H1 (cell line): ENCODE results near the gene ADGRD2. TPM values are rescaled to one million over a fixed set of nuclear protein-coding genes. Genes with fewer than 3 reads are reported as not detected.

Experiments used
- CTCF ChIA-PET: fragments of 300-600 bp; sonication (Branson Sonifier 250); formaldehyde crosslinking; loops from one replicate; lab custom pipeline; 2021; ENCODE audit not compliant: partially characterized antibody; lab: Charles Lee
- POLR2A ChIA-PET: fragments of 300-600 bp; sonication (Branson Sonifier 250); formaldehyde crosslinking; loops from one replicate; lab custom pipeline; 2021; ENCODE audit warnings: inconsistent platforms; ENCODE audit not compliant: partially characterized antibody; lab: Charles Lee
- DNase-seq, 2 experiments: peaks; one replicate each; pipeline versions ENCODE4 v3.0.0 to v3.0.0-alpha.2; 2010 to 2022; ENCODE audit warnings: low spot score in 2 of 2, low read depth in 1 of 2, mixed read lengths in 1 of 2
- FAIRE-seq: peaks from 2 replicates; lab custom pipeline; 2011; peaks lifted over from hg19 to GRCh38; lab: Jason Lieb, UNC
- H2AFZ ChIP-seq: 2 replicates; pipeline ENCODE4 v1.8.1; 2012; ENCODE audit warnings: low read length, inconsistent platforms
- H2AK5ac ChIP-seq: 2 replicates; pipeline ENCODE4 v1.6.1; 2013; ENCODE audit warnings: low read depth, low read length
- H2BK120ac ChIP-seq: replicated peaks from 2 replicates; pipeline ENCODE3; 2013; ENCODE audit warnings: low read depth, low read length, inconsistent platforms
- H2BK12ac ChIP-seq: 2 replicates; pipeline ENCODE4 v1.6.1; 2013; ENCODE audit warnings: low read depth, low read length
- H2BK15ac ChIP-seq: 2 replicates; pipeline ENCODE4 v1.6.1; 2013; ENCODE audit warnings: low read length
- H2BK20ac ChIP-seq: 2 replicates; pipeline ENCODE4 v1.6.1; 2013; ENCODE audit warnings: low read length
- H2BK5ac ChIP-seq: 2 replicates; pipeline ENCODE4 v1.6.1; 2013; ENCODE audit warnings: low read depth, low read length
- H3K14ac ChIP-seq: 2 replicates; pipeline ENCODE4 v1.6.1; 2013; ENCODE audit warnings: inconsistent platforms; ENCODE audit not compliant: insufficient read length
- H3K18ac ChIP-seq: 2 replicates; pipeline ENCODE4 v1.6.1; 2013; ENCODE audit warnings: low read length; ENCODE audit errors: extremely low read depth
- H3K23ac ChIP-seq: 2 replicates; pipeline ENCODE4 v1.6.1; 2013; ENCODE audit warnings: inconsistent platforms; ENCODE audit not compliant: insufficient read length
- H3K23me2 ChIP-seq: 2 replicates; pipeline ENCODE4 v1.6.1; 2013; ENCODE audit warnings: low read depth, low read length
- H3K27ac ChIP-seq: 2 replicates; pipeline ENCODE4 v1.6.1; 2011; ENCODE audit warnings: low read depth, low read length, inconsistent platforms
- H3K27me3 ChIP-seq, 4 experiments: replicated peaks in 1 of 4; 1 replicate in 1 of 4; 2 replicates in 3 of 4; pipeline versions ENCODE4 v1.6.1 to v1.8.1; 2011 to 2013; ENCODE audit warnings: low read length in 3 of 4, mild to moderate bottlenecking in 3 of 4, inconsistent platforms in 2 of 4, mixed read lengths in 2 of 4, moderate library complexity in 1 of 4; ENCODE audit not compliant: control insufficient read depth in 3 of 4, insufficient read depth in 3 of 4; ENCODE audit errors: extremely low read depth in 1 of 4
- H3K36me3 ChIP-seq, 4 experiments: 2 replicates each; pipeline versions ENCODE4 v1.6.1 to v1.8.1; 2011 to 2013; ENCODE audit warnings: mild to moderate bottlenecking in 4 of 4, low read length in 3 of 4, moderate library complexity in 2 of 4, control low read depth in 1 of 4, inconsistent platforms in 1 of 4; ENCODE audit not compliant: insufficient read depth in 4 of 4, control insufficient read depth in 2 of 4
- H3K4ac ChIP-seq: replicated peaks from 2 replicates; pipeline ENCODE3; 2013; ENCODE audit warnings: low read length, low read depth, mixed read lengths, inconsistent platforms; ENCODE audit not compliant: insufficient read length
- H3K4me1 ChIP-seq, 4 experiments: replicated peaks in 1 of 4; 1 replicate in 1 of 4; 2 replicates in 3 of 4; pipeline versions ENCODE4 v1.6.1 to v1.8.1; 2011 to 2013; ENCODE audit warnings: low read length in 3 of 4, inconsistent platforms in 2 of 4, mixed read lengths in 1 of 4; ENCODE audit not compliant: insufficient read depth in 4 of 4, control insufficient read depth in 3 of 4
- H3K4me2 ChIP-seq, 2 experiments: 2 replicates each; pipeline versions ENCODE4 v1.6.1 to v1.8.1; 2011 to 2013; ENCODE audit warnings: low read depth in 2 of 2, low read length in 2 of 2, control low read depth in 1 of 2, inconsistent platforms in 1 of 2, mild to moderate bottlenecking in 1 of 2; ENCODE audit not compliant: insufficient read depth in 1 of 2
- H3K4me3 ChIP-seq, 4 experiments: fragments of 200-600, 300-600 bp in 1 of 4; sonication (generic), shearing (Covaris generic), sonication (Bioruptor Twin) in 1 of 4; 2 replicates each; pipeline versions ENCODE4 v1.5.1 to v1.8.1; 2011 to 2016; ENCODE audit warnings: low read length in 4 of 4, low read depth in 3 of 4, control low read depth in 2 of 4, inconsistent platforms in 2 of 4, mild to moderate bottlenecking in 2 of 4, mixed read lengths in 1 of 4, moderate library complexity in 1 of 4; ENCODE audit not compliant: insufficient read depth in 2 of 4; ENCODE audit errors: extremely low read depth in 1 of 4
- H3K56ac ChIP-seq: replicated peaks from 2 replicates; pipeline ENCODE3; 2013; ENCODE audit warnings: low read depth, mild to moderate bottlenecking, mixed read lengths, low read length, inconsistent platforms; ENCODE audit not compliant: insufficient read length
- H3K79me1 ChIP-seq: 2 replicates; pipeline ENCODE4 v1.6.1; 2013; ENCODE audit warnings: low read depth, low read length, control low read depth
- H3K79me2 ChIP-seq, 2 experiments: 2 replicates each; pipeline versions ENCODE4 v1.6.1 to v1.8.1; 2012 to 2013; ENCODE audit warnings: low read length in 2 of 2, mild to moderate bottlenecking in 2 of 2, inconsistent platforms in 1 of 2; ENCODE audit not compliant: insufficient read depth in 2 of 2, control insufficient read depth in 1 of 2
- H3K9ac ChIP-seq, 4 experiments: replicated peaks in 1 of 4; 1 replicate in 1 of 4; 2 replicates in 3 of 4; pipeline versions ENCODE4 v1.6.1 to v1.8.1; 2011 to 2013; ENCODE audit warnings: low read depth in 3 of 4, low read length in 3 of 4, control low read depth in 2 of 4, mild to moderate bottlenecking in 2 of 4, moderate library complexity in 2 of 4, inconsistent platforms in 1 of 4; ENCODE audit errors: extremely low read depth in 1 of 4
- H3K9me3 ChIP-seq, 2 experiments: 2 replicates each; pipeline versions ENCODE4 v1.6.1 to v1.8.1; 2012 to 2013; ENCODE audit warnings: mild to moderate bottlenecking in 2 of 2, moderate library complexity in 2 of 2, control low read depth in 1 of 2, inconsistent platforms in 1 of 2, low read depth in 1 of 2, low read length in 1 of 2, mixed read lengths in 1 of 2; ENCODE audit not compliant: insufficient read depth in 2 of 2
- H4K20me1 ChIP-seq, 2 experiments: replicated peaks in 1 of 2; 2 replicates each; pipeline versions ENCODE3 to v1.8.1; 2011 to 2013; ENCODE audit warnings: inconsistent platforms in 2 of 2, low read length in 2 of 2, mild to moderate bottlenecking in 1 of 2; ENCODE audit not compliant: insufficient read depth in 2 of 2, control insufficient read depth in 1 of 2
- H4K5ac ChIP-seq: 2 replicates; pipeline ENCODE4 v1.6.1; 2013; ENCODE audit warnings: low read length, low read depth, mixed read lengths, inconsistent platforms; ENCODE audit not compliant: insufficient read length
- H4K8ac ChIP-seq: 2 replicates; pipeline ENCODE4 v1.8.0; 2013; ENCODE audit warnings: mild to moderate bottlenecking, moderate library complexity, low read length, inconsistent platforms; ENCODE audit not compliant: insufficient read depth; ENCODE audit errors: extremely low read depth
- H4K91ac ChIP-seq: replicated peaks from 2 replicates; pipeline ENCODE3; 2013; ENCODE audit warnings: low read length, mixed read lengths, inconsistent platforms; ENCODE audit not compliant: insufficient read length
- CTBP2 ChIP-seq: IDR thresholded peaks from 2 replicates; pipeline ENCODE4 v1.7.0; 2011; ENCODE audit warnings: borderline replicate concordance, mild to moderate bottlenecking, moderate library complexity, mixed read lengths, low read length; ENCODE audit not compliant: insufficient read depth, insufficient read length
- WGBS, 2 experiments: shearing (Covaris generic) in 1 of 2; methylation state at CpG; one replicate each; pipeline versions ENCODE4 v1.1.6 to v1.1.7; 2013 to 2015; ENCODE audit warnings: low lambda C conversion rate in 2 of 2, mixed read lengths in 2 of 2, inconsistent platforms in 1 of 2, low coverage in 1 of 2, missing lambda C conversion rate in 1 of 2; ENCODE audit not compliant: insufficient replicate concordance in 2 of 2, insufficient coverage in 1 of 2, insufficient read length in 1 of 2; ENCODE audit errors: extremely low coverage in 1 of 2, missing lambda C conversion rate in 1 of 2; 5-methylcytosine and 5-hydroxymethylcytosine counted together
- polyA plus RNA-seq, 7 experiments: library from polyadenylated mRNA; depleted of rRNA in 3 of 7; stranded (reverse) in 5 of 7; unstranded in 2 of 7; fragments of >200 nt in 5 of 7; fragments of 200-250 nt in 2 of 7; gene quantifications; 1 replicate in 5 of 7; 2 replicates in 1 of 7; 4 replicates in 1 of 7; pipeline versions ENCODE4 v1.2.1 to v1.2.3, GENCODE V29; 2011 to 2013; ENCODE audit warnings: missing spikeins in 2 of 7, mixed read lengths in 2 of 7
- total RNA-seq: library from RNA; stranded (reverse); fragmentation: NEBNext Ultra II Directional; extraction: Animal tissue kit (Norgen Biotek cat#: 25700); gene quantifications from 2 replicates; pipeline ENCODE4 v1.2.1, GENCODE V29; 2021

Gene ADGRD2
- total and polyA plus RNA-seq, 2 of the 8 experiments (the other 6 are each of a cell fraction or from before 2014, with no cell fraction given): 0.41 to 1.4 TPM

GRCh38 chr9:124403246-124403645, 47.0 kb upstream of the ADGRD2 start:
- ChIA-PET POLR2A (interaction anchor here (0.7 to 1.3 kb wide), 2 partner anchors 48 to 797 kb away, joined by 4 read pairs; partner anchors contain the start of gene ADGRD2), CTCF (interaction anchor here (0.9 to 21.3 kb wide), 3 partner anchors 9 to 25 kb away, joined by 3 to 330 read pairs (median 330); partner anchors contain the start of gene PSMB7)
- Histone ChIP-seq H2BK5ac (no peak overlapping the region), H3K27me3 (no peaks in the 10 kb centered on the region), H3K36me3 (peaks cover 5 to 50% (median 24%) of the 10 kb centered on the region in 4 experiments), H3K4me3 (no peak overlapping the region), H4K20me1 (peaks cover 9 to 13% of the 10 kb centered on the region in 2 experiments), H4K91ac (no peak overlapping the region), H3K4ac (no peak overlapping the region), H3K79me1 (peaks cover 9% of the 10 kb centered on the region), H4K8ac (no peak overlapping the region), H4K5ac (no peak overlapping the region), H2BK120ac (no peak overlapping the region), H2AK5ac (no peak overlapping the region), H3K14ac (no peak overlapping the region), H3K9me3 (no peaks in the 10 kb centered on the region), H2AFZ (no peak overlapping the region), H2BK15ac (no peak overlapping the region), H3K23me2 (no peaks in the 10 kb centered on the region), H3K18ac (no peak overlapping the region), H3K4me1 (peaks cover 3 to 14% (median 12%) of the 10 kb centered on the region in 4 experiments), H3K79me2 (peaks cover 0 to 56% of the 10 kb centered on the region in 2 experiments; a peak in 2 of 4 replicates), H3K27ac (no peak overlapping the region), H3K56ac (no peak overlapping the region), H2BK12ac (no peak overlapping the region), H3K23ac (no peak overlapping the region), H2BK20ac (no peak overlapping the region), H3K9ac (no peak overlapping the region), H3K4me2 (no peak overlapping the region)
- no peak for TF ChIP-seq CTBP2
- DNase-seq (no peak), FAIRE-seq (no peak)
- WGBS, 2 experiments: 93% methylated on average over 4 of the region's 4 CpGs; no CpG with 5 or more reads in 1 of the 2 experiments
